ENCODE measurements around the gene RXFP4. TPM values are rescaled to one million over a fixed set of nuclear protein-coding genes. Genes with fewer than 3 reads are reported as not detected.
"Not testable (repeated sequence)": the region's sequence is repeated elsewhere in the genome, so short reads cannot be mapped to it uniquely, and the experiment has no call there.

The RXFP4 gene
- not detected for polyA plus RNA-seq (2013, experiment 1 of 2)
- polyA plus RNA-seq (2013, experiment 2 of 2) = not detected

- no peaks in the 10 kb centered on the region for H3K27me3 ChIP-seq (ENCODE audit: control insufficient read depth in 1 of 2, insufficient read depth in 1 of 2, low read length in 2 of 2)
- H4K91ac ChIP-seq (ENCODE audit: low read length) = peak within 1 kb of the TSS; percentile 82
- H3K9ac ChIP-seq (ENCODE audit: low read length) = no peak within 1 kb of the TSS
- H2BK15ac ChIP-seq (ENCODE audit: low read depth, poor library complexity, severe bottlenecking) = peak within 1 kb of the TSS; percentile 65
- DNase-seq = no peak
- H2AK5ac ChIP-seq (ENCODE audit: low read length, severe bottlenecking) = no peak within 1 kb of the TSS
- H3K79me1 ChIP-seq (replicated peaks; ENCODE audit: low read length, poor library complexity, severe bottlenecking) = no peaks in the 10 kb centered on the region
- no peak within 1 kb of the TSS for H3K4me2 ChIP-seq (ENCODE audit: low read length, poor library complexity, severe bottlenecking)
- peaks cover 18% of the 10 kb centered on the region for H3K4me1 ChIP-seq (ENCODE audit: control insufficient read depth, insufficient read depth, low read depth, low read length)
- peak within 1 kb of the TSS; percentile 46 for H2AFZ ChIP-seq (ENCODE audit: low read depth, low read length)
- H2BK120ac ChIP-seq (ENCODE audit: low read depth, low read length) = peak within 1 kb of the TSS; percentile 40
- H3K4me3 ChIP-seq (ENCODE audit: insufficient read depth in 1 of 2, low read depth in 1 of 2, low read length in 2 of 2) = no peak within 1 kb of the TSS
- peaks cover 11 to 14% of the 10 kb centered on the region in 2 experiments for H3K36me3 ChIP-seq (ENCODE audit: control insufficient read depth in 1 of 2, insufficient read depth in 2 of 2, low read depth in 1 of 2, low read length in 2 of 2)
- no peak within 1 kb of the TSS for H3K23ac ChIP-seq (ENCODE audit: low read length in 2 of 2)
- H3K9me3 ChIP-seq (ENCODE audit: control insufficient read depth, low read length) = no peaks in the 10 kb centered on the region
- H3K4ac ChIP-seq (ENCODE audit: low read depth in 1 of 2, low read length in 2 of 2) = peak within 1 kb of the TSS; percentile 7 to 65
- peak within 1 kb of the TSS; percentile 57 for H3K27ac ChIP-seq (ENCODE audit: low read length, poor library complexity, severe bottlenecking)
- H3K14ac ChIP-seq (ENCODE audit: low read length in 2 of 2) = peak within 1 kb of the TSS in 1 of 2 experiments; percentile 9
- WGBS = 82% methylated on average over 11 of the region's 11 CpGs
- peak within 1 kb of the TSS; percentile 58 to 68 for H3K18ac ChIP-seq (ENCODE audit: low read depth in 1 of 2, low read length in 2 of 2)
- no peak within 1 kb of the TSS for H2BK5ac ChIP-seq (ENCODE audit: low read depth, low read length, poor library complexity, severe bottlenecking)
- H4K8ac ChIP-seq (ENCODE audit: low read length) = peak within 1 kb of the TSS; percentile 88
- H2BK12ac ChIP-seq (ENCODE audit: low read length in 2 of 2) = peak within 1 kb of the TSS; percentile 16 to 52
These were observed at the start of gene RXFP4 for GRCh38 chr1:155940993-155941844. TSS of gene RXFP4 (plus strand) at chr1:155941638. CDS start at chr1:155941710, 72 bp downstream.

- peak; percentile 67 for DNase-seq
- Histone ChIP-seq H3K4me1 (ENCODE audit: control insufficient read depth, insufficient read depth, low read depth, low read length) (peaks cover 11% of the 10 kb centered on the region), H4K91ac (ENCODE audit: low read length) (peak overlapping the region; percentile 6), H3K14ac (ENCODE audit: low read length in 2 of 2) (peak overlapping the region in 1 of 2 experiments; percentile 69), H4K8ac (ENCODE audit: low read length) (no peak overlapping the region), H3K4me2 (ENCODE audit: low read length, poor library complexity, severe bottlenecking) (no peak overlapping the region), H2AK5ac (ENCODE audit: low read length, severe bottlenecking) (peak overlapping the region; percentile 82), H3K79me1 (replicated peaks; ENCODE audit: low read length, poor library complexity, severe bottlenecking) (peaks cover 2% of the 10 kb centered on the region), H3K27me3 (ENCODE audit: control insufficient read depth in 1 of 2, insufficient read depth in 1 of 2, low read length in 2 of 2) (no peaks in the 10 kb centered on the region), H3K27ac (ENCODE audit: low read length, poor library complexity, severe bottlenecking) (peak overlapping the region; percentile 82), H3K9me3 (ENCODE audit: control insufficient read depth, low read length) (no peaks in the 10 kb centered on the region), H3K18ac (ENCODE audit: low read depth in 1 of 2, low read length in 2 of 2) (peak overlapping the region in 1 of 2 experiments; percentile 71), H2BK5ac (ENCODE audit: low read depth, low read length, poor library complexity, severe bottlenecking) (no peak overlapping the region), H3K36me3 (ENCODE audit: control insufficient read depth in 1 of 2, insufficient read depth in 2 of 2, low read depth in 1 of 2, low read length in 2 of 2) (peaks cover 11 to 21% of the 10 kb centered on the region in 2 experiments), H2AFZ (ENCODE audit: low read depth, low read length) (no peak overlapping the region), H2BK120ac (ENCODE audit: low read depth, low read length) (no peak overlapping the region), H2BK12ac (ENCODE audit: low read length in 2 of 2) (no peak overlapping the region), H2BK15ac (ENCODE audit: low read depth, poor library complexity, severe bottlenecking) (no peak overlapping the region), H3K4ac (ENCODE audit: low read depth in 1 of 2, low read length in 2 of 2) (no peak overlapping the region), H3K4me3 (ENCODE audit: insufficient read depth in 1 of 2, low read depth in 1 of 2, low read length in 2 of 2) (no peak overlapping the region), H3K9ac (ENCODE audit: low read length) (peak overlapping the region; percentile 76), H3K23ac (ENCODE audit: low read length in 2 of 2) (no peak overlapping the region)
- WGBS = 5% methylated on average over 3 of the region's 3 CpGs
These were observed 48.6 kb upstream of the RXFP4 start for GRCh38 chr1:155892796-155893195.

- peak; percentile 91 for DNase-seq
- no peak overlapping the region for H3K23ac ChIP-seq (ENCODE audit: low read length in 2 of 2)
- no peak overlapping the region for H3K14ac ChIP-seq (ENCODE audit: low read length in 2 of 2)
- no peak overlapping the region for H2BK5ac ChIP-seq (ENCODE audit: low read depth, low read length, poor library complexity, severe bottlenecking)
- H3K79me1 ChIP-seq (replicated peaks; ENCODE audit: low read length, poor library complexity, severe bottlenecking) = peaks cover 2% of the 10 kb centered on the region
- H2BK15ac ChIP-seq (ENCODE audit: low read depth, poor library complexity, severe bottlenecking) = peak overlapping the region; percentile 48
- H4K91ac ChIP-seq (ENCODE audit: low read length) = no peak overlapping the region
- peak overlapping the region; percentile 82 for H3K27ac ChIP-seq (ENCODE audit: low read length, poor library complexity, severe bottlenecking)
- no peaks in the 10 kb centered on the region for H3K9me3 ChIP-seq (ENCODE audit: control insufficient read depth, low read length)
- no peaks in the 10 kb centered on the region for H3K27me3 ChIP-seq (ENCODE audit: control insufficient read depth in 1 of 2, insufficient read depth in 1 of 2, low read length in 2 of 2)
- peak overlapping the region; percentile 19 for H4K8ac ChIP-seq (ENCODE audit: low read length)
- H3K4me1 ChIP-seq (ENCODE audit: control insufficient read depth, insufficient read depth, low read depth, low read length) = peaks cover 11% of the 10 kb centered on the region
- no peak overlapping the region for H3K4me2 ChIP-seq (ENCODE audit: low read length, poor library complexity, severe bottlenecking)
- peak overlapping the region in 1 of 2 experiments; percentile 20 for H3K4ac ChIP-seq (ENCODE audit: low read depth in 1 of 2, low read length in 2 of 2)
- H3K9ac ChIP-seq (ENCODE audit: low read length) = peak overlapping the region; percentile 76
- peak overlapping the region in 1 of 2 experiments; percentile 50 for H2BK12ac ChIP-seq (ENCODE audit: low read length in 2 of 2)
- H3K18ac ChIP-seq (ENCODE audit: low read depth in 1 of 2, low read length in 2 of 2) = peak overlapping the region; percentile 24 to 52
- peaks cover 11 to 25% of the 10 kb centered on the region in 2 experiments for H3K36me3 ChIP-seq (ENCODE audit: control insufficient read depth in 1 of 2, insufficient read depth in 2 of 2, low read depth in 1 of 2, low read length in 2 of 2)
- no peak overlapping the region for H3K4me3 ChIP-seq (ENCODE audit: insufficient read depth in 1 of 2, low read depth in 1 of 2, low read length in 2 of 2)
- peak overlapping the region; percentile 64 for H2BK120ac ChIP-seq (ENCODE audit: low read depth, low read length)
- WGBS = 49% methylated on average over 9 of the region's 10 CpGs
- H2AK5ac ChIP-seq (ENCODE audit: low read length, severe bottlenecking) = peak overlapping the region; percentile 26
- no peak overlapping the region for H2AFZ ChIP-seq (ENCODE audit: low read depth, low read length)
These were observed 47.9 kb upstream of the RXFP4 start for GRCh38 chr1:155893389-155894142.

GRCh38 chr1:155895617-155896016 lies 45.8 kb upstream of the RXFP4 start:
- H2BK12ac ChIP-seq (ENCODE audit: low read length in 2 of 2); H3K4ac ChIP-seq (ENCODE audit: low read depth in 1 of 2, low read length in 2 of 2); H3K18ac ChIP-seq (ENCODE audit: low read depth in 1 of 2, low read length in 2 of 2); H3K4me2 ChIP-seq (ENCODE audit: low read length, poor library complexity, severe bottlenecking); H2BK5ac ChIP-seq (ENCODE audit: low read depth, low read length, poor library complexity, severe bottlenecking); H3K4me1 ChIP-seq (ENCODE audit: control insufficient read depth, insufficient read depth, low read depth, low read length); H3K79me1 ChIP-seq (replicated peaks; ENCODE audit: low read length, poor library complexity, severe bottlenecking); H2BK15ac ChIP-seq (ENCODE audit: low read depth, poor library complexity, severe bottlenecking); H2BK120ac ChIP-seq (ENCODE audit: low read depth, low read length); H3K9ac ChIP-seq (ENCODE audit: low read length); H2AFZ ChIP-seq (ENCODE audit: low read depth, low read length); H2AK5ac ChIP-seq (ENCODE audit: low read length, severe bottlenecking); H3K4me3 ChIP-seq (ENCODE audit: insufficient read depth in 1 of 2, low read depth in 1 of 2, low read length in 2 of 2); H3K14ac ChIP-seq (ENCODE audit: low read length in 2 of 2); H4K91ac ChIP-seq (ENCODE audit: low read length); H4K8ac ChIP-seq (ENCODE audit: low read length); H3K27me3 ChIP-seq (ENCODE audit: control insufficient read depth in 1 of 2, insufficient read depth in 1 of 2, low read length in 2 of 2); H3K27ac ChIP-seq (ENCODE audit: low read length, poor library complexity, severe bottlenecking); H3K23ac ChIP-seq (ENCODE audit: low read length in 2 of 2); H3K9me3 ChIP-seq (ENCODE audit: control insufficient read depth, low read length); DNase-seq: not testable (repeated sequence)
- H3K36me3 ChIP-seq (ENCODE audit: control insufficient read depth in 1 of 2, insufficient read depth in 2 of 2, low read depth in 1 of 2, low read length in 2 of 2) = peaks cover 11 to 46% of the 10 kb centered on the region in 2 experiments
- 98% methylated on average over 6 of the region's 6 CpGs for WGBS

Data from mesenchymal stem cell (in vitro differentiated cells and primary cell).